ENCODE data around the gene ANKRD13A.

DNA sequence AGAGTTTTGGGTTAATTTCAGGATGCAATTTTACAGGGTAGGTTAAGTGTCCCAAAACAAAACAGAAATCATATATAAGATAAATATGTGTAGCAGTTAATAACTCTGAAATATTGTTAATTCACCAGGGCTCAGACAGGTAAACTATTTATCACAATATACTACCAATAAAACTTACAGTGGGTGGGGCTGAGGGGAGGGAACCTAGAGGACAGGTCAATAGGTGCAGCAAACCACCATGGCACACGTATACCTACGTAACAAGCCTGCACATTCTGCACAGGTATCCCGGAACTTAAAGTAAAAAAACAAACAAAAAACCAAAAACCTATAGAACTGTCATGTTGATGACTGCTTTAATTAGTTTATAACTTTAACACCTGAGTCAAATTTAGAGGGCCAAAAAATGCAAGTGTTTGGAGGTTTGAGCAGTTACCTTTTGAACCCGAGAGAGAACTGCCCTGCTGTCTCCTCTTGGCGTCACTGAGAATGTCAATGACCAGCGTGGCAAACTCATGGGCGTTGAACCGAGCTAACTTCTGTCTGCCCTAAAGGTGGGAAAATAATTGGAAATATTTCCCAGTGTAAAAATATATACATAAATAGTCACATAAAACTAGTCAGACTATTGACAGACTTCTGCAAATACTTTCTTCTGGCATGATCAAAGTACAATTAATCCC is 39.7 kb upstream of the ANKRD13A start:
- TF ChIP-seq CTCF (IDR thresholded peaks at IDR 0.05): no peak
- no peak for TF ChIP-seq POLR2A (IDR thresholded peaks at IDR 0.05)
